Iris pigment epithelial cell (primary cell): ENCODE measurements around the gene SH3RF3.

Experiments used
- DNase-seq: peaks from one replicate; pipeline ENCODE4 v3.0.0-alpha.2; 2011; ENCODE audit warnings: low read depth

The SH3RF3 gene

DNA sequence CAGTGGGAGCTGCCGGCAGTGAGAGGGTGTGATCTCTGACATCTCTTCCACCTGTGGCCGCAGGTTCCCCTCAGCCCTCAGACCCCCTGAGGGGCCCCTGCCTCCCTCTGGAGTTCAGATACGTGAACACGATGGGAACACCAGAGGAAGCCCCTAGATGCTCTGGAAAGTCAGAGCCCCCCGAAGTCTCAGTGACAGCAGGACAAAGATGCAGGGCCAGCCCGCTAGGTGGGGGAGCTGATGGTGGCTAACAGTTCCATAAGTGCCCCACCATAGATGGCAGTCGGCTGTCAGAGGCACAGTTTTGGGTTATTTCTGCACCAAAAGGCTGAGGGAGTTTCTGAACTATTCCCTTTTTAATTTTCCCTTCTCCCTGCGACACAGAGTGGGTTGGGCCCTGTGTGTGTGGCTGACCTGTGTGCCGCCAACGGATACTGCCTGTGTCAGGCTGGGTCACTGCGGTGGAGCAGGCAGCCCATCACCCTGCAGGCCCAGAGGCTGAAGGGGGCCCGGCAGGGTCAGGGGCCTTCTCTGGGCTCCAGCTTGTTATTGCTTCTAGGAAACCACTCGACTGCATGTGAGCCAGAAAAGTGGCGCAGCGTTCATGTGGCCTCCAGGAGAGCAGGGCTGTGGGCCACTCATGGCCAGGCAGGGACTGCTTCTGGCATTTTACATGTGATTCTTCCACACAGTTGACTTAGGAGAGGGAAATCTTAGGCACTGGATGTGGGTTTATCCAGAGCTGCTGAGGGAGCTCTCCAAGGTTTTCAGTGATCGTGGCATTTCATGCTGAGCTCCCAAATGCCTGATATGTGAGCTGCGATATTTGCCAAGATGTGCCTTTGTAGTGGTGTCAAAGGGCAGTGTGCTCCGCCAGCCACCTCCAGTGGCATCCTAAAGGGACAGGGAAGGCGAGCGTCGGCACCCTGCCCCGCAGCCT lies 225.1 kb downstream of the SH3RF3 start:
- no peak for DNase-seq

DNA sequence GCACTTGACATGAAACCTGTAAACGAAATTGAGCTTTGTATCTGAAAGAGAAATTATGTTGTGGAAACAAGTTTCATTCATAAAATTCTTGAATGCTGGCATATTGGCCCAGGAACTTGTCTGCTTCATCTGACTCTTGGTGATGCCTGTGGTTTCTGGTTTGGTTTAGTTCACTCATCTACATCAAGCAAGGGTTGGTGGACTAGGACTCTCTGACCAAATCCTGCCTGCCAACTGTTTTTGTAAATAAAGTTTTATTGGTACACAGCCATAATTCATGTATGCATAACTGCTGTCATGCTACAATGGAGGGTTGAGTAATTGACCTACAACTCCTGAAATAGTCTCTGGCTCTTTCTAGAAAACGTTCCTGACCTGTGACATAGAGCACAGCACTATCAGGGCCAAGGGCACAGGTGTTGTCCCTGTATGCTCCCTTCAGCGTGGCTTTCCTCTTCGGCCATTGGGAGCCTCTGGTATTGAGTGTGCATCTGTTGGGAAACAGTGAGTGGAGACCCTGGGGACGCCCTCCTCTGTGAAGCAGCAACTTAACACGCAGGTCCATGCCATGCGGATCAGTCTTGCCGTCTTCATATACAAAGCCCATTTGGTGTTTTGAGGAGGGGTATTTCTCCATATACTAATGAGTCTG lies 226.3 kb downstream of the SH3RF3 start:
- no peak for DNase-seq

DNA sequence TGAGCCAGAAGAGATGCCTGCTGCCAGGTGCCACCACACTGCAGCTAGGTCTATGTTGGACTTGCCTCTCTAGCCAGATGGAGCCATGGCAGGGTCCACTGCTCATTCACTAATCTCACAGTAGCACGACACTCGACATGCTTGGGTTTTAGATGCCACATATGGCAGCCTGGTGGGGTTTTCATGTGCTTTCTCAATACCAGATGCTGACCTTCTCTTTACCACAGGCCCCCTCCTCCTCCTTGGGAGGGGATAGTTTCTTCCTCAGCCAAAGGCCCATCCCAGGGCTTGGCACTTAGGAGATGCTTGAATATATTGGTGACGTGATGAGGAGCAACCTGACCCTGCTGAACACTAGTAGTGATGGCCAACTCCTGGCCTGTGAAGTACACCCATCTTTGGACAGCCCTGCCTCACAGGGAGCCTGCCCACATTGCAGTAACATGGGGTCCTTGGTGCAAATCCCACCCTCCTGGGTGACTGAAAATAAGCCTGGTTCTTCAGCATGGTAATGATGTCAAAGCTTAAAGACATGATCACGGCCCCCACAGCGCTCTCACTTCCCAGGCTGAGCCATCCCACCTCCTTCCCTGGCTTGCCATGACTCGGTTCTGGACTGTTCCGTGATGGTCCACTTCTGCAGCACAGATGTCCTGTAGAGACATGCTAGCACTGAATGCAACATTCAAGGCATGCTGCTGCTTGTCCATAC lies 227.5 kb downstream of the SH3RF3 start:
- no peak for DNase-seq

DNA sequence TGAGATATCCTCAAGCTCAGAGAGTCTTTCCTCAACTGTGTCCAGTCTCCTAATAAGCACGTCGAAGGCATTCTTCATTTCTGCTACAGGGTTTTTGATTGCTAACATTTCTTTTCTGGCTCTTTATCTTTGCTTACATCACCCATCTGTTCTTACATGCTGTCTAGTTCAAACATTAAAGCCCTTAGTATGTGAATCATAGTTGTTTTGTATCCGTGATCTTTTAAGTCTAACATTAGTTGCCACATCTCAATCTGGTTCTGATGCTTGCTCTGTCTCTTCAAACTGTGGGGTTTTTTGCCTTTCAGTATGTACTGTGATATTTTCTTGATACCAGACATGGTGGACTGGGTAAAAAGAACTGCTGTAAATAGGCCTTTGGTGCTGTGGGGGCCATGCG lies 235.2 kb downstream of the SH3RF3 start:
- peak; percentile 86 for DNase-seq

DNA sequence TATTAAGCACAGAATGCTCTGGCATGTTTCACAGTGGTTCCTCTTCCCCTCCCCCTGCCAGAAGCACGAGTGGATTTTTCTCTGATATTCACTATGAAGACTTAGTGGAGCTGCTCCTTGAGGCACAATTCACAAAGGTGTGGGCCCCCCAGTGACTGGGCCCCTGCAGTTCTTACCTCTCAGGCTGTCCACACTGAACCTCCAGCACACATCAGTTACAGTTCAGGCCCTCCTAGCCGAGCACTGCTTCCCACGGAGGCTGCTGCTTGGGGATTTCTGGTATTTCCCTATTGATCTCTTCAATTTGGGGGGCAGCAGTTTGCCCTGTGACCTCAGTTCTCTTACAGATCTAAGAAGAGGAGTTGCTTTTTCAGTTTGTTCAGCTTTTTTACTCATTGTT lies 236.1 kb downstream of the SH3RF3 start:
- no peak for DNase-seq

DNA sequence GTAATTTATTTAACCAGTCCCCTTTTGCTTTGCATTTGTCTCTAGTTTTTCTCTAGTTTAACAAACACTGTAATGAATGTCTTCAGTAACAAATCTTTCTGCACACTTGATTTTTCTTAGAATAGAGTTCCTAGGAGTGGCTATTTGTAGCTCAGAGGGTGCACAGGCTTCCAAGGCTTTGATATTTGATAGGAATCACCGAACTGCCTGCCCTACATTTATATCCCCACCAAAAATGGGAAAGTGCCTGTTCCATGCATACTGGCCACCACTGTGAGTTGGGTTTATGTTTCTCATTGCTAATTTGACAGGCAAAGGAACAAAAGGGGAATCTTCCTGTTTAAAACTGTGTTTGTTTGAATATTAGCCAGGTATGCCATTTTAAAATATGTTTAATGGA lies 238.7 kb downstream of the SH3RF3 start:
- DNase-seq = no peak

DNA sequence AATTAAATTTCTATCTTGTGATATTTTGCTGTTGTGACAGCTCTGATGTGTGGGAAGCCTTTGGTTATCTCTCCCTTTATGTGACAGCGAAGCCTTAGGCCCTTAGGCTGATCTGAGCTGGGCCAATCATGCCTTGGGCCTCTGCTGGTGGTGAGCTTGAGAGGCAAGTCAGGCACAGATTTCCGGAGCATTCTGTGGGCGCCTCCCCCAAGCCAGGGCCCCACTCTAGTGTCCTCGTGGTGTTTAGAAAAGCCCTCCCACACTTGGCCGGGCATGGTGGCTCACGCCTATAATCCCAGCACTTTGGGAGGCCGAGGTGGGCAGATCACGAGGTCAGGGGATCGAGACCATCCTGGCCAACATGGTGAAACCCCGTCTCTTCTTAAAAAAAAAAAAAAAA lies 239.8 kb downstream of the SH3RF3 start:
- peak; percentile 48 for DNase-seq

DNA sequence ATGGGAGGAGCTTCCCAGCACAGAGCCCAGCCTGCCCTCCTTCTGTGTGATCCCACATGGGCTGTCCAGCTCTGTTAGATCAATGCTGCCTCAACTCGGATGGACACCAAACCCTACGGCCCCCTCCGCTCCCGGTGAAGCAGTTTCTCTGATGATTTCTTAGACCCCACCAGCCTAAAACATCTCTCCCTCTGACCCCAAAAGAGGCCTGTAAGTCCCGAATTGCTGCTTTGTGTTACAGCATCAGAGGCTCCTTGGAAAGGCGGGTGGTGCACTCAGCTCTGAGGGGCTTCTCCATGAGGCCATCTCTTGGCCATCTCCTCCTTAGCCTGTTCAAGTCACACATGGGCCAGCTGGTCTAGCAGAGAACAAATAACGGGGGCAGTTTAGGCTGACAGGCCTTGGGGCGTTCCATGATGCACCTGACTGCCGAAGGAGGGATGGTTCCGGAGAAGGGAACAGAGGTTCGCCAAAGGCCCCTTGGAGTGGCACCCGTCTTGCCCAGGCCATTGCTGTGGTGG lies 240.7 kb downstream of the SH3RF3 start:
- no peak for DNase-seq

DNA sequence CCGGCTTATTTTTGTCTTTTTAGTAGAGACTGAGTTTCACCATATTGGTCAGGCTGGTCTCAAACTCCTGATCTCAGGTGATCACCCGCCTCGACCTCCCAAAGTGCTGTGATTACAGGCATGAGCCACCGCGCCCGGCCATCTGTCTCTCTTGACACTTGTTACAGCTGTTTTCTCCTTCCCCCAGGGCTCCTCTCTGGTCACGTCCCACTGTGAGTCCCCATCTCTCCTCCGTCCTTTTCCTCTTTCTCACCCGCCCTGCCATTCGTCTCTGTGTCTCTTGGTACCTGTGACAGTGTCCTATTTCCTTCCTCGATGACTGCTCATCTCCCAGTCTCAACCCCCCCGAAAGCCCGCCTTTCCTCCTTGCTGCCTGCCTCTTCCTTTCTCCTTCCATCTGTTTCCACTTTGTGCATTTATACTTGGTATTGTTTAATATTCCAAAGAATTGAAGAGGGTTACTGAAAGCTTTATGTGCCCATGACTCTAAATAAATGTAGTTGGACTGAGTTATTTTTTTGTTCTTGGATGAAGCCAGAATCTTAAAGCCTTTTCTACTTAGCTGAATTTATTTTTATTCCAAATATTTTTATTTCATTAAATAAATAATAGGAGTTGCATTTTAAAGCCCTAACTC lies 241.5 kb downstream of the SH3RF3 start:
- no peak for DNase-seq

DNA sequence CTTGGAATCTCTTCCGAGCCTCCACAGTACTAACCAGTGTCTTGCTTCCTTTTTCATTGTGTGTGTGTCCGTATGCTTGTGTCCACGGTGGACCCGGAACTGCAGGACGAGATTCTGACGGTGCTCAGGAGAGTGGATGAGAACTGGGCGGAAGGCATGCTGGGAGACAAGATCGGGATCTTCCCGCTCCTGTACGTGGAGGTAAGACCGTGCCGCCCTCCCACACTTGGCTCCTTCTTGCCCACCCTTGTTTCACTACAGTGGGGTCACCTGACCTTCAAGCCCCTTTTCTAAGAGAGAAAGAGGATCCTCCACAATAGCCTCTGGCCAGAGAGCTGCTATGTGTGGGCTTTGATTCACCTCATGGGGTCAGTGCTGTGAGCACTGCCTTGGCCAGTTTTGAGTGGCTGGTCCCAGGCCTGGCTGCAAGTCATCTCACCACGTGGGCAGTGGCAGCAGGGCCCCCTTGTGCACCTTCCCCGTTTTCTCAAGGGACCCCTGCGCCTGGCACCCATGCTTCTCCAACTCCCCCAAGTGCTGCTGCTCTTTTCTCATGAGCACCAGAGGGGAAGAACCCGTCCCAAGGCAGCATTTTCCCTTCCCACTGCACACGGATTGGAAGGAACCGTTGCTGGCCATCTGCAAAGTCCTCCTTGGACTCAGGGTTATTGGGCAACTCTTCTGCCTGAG lies 242.6 kb downstream of the SH3RF3 start:
- no peak for DNase-seq

DNA sequence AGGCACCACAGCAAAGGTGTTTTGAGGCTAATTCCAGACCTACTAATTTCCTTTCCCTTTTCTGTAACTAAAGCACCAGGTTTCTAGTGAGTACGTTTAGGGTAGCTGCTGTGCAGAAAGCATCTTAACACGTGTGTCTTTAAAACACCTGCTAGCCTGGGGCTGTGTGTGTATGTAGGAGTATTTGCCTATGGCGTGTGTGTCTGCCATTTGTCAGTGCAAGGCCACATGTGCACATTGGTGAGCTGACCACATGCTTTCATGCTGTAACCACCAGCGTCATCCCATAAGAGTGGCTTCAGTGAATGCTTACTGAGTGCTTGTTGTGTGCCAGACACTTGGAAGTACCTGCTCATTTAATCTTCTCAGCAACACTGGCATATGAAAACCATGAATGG lies 243.2 kb downstream of the SH3RF3 start:
- DNase-seq = no peak

DNA sequence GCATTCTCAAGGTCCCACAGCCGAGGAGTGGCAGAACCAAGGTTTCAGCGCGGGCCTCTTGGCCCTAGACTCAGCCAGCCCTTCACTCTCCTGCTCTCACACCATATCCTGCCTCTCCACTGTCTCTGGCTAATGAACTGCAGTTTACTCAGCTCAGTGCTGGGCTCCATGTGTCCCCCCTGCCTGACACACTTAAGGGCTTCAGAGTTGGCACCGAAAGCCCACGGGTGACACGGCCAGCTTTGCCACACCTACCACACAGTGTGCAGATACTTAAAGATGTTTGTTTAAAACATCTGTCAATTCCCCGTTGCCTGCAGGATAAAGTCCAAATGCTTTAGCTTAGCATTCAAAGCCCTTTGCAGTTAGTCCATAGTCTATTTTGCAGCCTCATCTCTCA lies 243.6 kb downstream of the SH3RF3 start:
- DNase-seq = no peak

DNA sequence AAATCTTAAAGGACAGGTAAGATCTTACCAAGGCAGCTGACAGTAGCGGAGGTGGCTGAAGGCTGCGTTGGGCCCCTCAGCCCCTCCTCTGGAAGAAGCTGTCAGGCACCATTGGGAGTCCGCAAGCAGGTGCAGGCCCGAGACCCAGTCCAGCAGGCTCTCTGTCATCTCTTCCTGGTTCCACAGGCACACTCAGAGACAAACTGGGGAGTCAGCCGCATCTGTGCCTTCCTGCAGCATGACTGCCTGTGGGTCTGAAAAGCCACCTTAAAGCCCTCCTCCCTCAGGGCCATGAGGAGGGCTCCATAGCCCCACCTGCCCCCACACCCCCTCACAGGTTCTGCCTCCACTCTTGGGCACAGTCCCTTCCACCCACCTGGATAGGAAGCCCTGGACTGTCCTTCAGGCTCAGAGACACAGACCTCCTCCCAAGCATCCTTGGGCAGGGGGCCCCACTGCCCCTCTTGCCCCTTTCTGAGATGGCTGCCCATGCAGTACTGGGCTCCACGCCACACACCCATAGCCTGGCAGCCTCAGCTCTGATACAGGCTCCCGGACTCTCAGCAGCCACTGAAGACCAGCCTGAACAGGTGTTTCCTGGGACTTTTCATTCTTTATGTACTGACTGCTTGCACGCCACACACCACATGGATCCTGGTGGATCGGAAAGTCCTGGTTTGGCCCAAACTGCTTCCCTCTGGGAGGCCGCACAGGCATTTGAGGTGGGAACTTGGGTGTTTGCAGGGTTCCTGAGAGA lies 245.0 kb downstream of the SH3RF3 start:
- DNase-seq = no peak

DNA sequence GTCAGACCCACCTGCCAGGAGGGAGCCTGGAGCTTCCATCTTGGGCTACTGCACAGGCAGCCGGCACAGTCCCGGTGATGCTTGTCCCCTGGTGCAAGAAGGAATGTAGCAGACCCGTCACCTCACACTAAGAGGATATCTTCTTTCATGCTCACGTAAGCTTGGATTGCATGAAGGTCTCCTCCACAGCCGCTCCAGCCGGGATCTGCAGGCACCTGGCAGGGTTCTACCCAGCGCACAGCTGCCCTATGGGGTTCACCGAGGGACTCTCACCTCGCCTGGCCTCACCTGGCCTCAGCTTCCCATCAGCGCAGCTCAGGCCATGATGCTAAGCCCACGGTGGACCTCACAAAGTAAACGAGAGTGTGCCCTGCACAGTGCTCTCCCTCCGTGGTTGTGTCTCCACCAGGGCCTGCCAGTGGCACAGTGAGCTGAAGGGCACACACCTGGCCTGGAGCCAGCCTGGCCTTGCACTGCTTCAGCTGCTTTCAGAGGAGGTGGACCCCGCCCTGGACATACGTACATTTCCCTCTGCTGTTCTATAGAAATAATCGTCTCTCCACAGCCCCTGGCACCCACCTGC lies 245.6 kb downstream of the SH3RF3 start:
- no peak for DNase-seq

DNA sequence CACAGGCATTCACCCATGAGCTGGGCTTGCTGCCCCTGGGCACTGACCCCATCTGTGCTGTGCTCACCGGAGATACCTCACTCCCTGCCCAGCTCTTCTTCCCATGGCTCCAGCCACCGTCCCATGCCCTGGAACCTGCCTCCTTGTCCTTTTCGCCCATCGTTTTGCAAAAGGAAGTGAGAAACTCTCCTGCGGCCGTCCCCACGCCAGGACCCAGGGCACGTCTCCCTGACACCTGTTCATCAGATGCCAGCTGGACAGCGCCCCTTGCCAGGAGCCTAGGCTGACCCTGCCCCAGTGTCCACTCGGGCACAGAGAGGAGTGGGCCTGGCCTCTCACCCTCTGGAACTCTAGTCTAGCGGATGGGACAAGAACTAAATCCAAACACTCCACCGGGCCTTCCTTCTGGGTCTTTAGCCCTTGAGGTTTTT lies 246.1 kb downstream of the SH3RF3 start:
- no peak for DNase-seq

DNA sequence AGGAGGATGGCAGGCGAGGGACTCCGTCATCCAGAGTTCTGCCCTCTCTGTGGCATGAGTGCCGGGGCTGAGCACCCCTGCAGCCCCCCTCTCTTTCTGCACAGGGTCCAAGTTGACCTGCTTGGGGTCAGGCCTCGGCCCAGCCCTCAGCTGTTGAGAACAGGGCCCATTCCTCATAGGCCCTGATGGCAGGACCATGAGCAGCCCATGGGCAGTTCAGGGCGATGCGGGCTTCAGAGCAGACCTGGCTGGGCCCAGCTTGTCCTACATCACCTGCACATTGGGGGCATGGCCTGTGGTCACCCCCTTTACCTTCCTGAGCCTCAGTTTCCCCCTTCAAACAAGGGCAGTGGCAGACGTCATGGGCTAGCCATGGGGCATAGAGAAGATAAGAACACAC lies 246.7 kb downstream of the SH3RF3 start:
- no peak for DNase-seq

DNA sequence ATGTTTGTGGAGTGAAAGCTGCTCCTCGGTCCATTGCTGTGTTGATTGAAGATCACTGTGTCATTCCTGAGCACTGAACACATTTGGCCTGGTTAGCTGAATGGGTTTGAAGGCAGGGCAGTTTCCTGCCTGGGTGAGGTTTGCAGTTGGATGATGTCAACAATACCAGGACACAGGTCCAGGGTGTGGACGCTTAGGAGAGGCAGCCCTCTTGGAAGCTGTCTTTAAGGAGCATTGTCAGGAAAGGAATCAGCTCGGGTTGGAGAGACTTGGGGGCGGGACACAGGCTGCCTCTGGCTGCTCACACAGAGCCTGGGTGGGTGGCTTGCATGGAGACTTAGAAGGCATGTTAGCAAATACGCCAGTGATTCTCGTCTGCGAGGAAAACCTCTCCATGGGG lies 247.1 kb downstream of the SH3RF3 start:
- peak; percentile 50 for DNase-seq

DNA sequence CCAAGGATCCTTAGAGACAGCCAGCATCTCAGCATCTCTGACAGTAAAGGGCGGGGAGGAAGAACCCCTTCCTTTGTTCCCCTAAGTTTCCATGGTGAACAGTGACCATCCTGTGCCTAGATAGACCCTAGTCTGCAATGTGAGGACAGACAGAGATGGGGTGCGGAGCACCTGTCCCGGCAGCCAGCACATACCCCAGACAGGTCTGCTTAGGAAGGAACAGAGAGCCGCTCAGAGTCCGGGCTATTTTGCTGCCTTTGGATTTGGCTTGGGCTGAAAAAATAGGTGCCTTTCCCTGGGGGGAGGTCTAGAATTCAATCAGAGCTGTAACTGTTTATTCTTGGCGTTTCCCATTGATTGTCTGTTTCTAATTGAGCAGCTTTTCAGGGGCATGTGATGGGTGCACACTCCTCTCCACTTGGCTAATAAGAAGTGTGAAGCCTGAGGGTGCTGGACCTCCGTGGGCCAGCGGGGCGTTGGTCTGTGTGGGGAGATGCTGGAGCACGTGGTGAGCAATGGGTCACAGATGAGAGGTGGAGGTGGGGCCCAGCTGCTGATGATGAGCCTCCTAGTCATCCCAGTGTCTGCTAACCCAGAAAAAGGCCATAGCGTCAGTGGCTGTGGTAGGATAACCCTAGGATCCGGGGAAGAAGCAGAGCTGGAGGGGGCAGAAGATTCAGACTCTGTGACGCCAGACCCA lies 247.9 kb downstream of the SH3RF3 start:
- DNase-seq = no peak

DNA sequence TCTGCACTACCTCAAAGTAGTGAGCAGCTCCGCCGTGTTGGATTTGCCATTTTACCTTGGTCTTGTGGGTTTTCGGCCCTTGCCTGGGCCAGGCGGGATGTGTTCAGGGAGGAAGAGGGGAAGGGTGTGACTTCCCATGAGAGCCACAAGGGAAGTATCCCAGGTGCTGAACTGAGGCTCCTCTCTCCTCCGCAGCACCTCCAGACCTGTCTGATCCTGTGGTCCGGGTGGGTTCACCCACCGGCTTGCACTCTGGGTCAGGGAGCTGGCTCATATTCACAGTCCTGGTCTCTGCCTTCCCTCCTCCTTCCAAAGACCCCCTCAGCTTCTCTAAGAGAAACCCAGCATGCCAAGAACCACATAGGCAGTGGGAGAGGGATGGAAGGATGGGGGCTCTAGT lies 249.0 kb downstream of the SH3RF3 start:
- no peak for DNase-seq

DNA sequence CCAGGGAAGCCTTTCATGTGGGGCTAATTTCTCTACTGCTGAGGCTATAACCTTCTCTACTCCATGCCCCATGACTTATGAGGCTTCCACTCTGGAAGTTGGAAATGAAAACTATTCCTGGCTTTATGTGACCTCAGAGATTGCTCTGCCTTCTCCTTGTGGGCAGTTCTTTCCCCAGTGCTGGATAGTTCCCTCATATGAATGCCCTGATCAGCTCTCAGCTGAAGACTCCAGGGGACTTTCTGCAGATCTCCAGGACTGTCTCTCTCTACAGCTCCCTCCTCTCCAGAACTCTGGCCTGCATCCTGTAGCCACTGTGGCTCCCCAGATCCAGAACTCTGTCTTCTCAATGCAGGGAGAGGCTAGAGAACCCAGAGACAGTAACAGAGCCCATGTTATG lies 249.7 kb downstream of the SH3RF3 start:
- DNase-seq = no peak
